Kidney (tissue), 14 donors: ENCODE data around the gene RGP1. TPM values are rescaled to one million over a fixed set of nuclear protein-coding genes. Genes with fewer than 3 reads are reported as not detected.

Experiments used
- DNase-seq, 5 donors: peaks; one replicate each; pipeline ENCODE4 v3.0.0-alpha.2; 2013 to 2020
- FAIRE-seq: peaks from 2 replicates; lab custom pipeline; 2012; peaks lifted over from hg19 to GRCh38; lab: Jason Lieb, UNC
- H3K27ac ChIP-seq, 2 donors: one replicate each; pipeline ENCODE4 v1.7.0; 2013; ENCODE audit warnings: low read depth in 2 of 2, low read length in 2 of 2, inconsistent platforms in 1 of 2
- H3K27me3 ChIP-seq: one replicate; pipeline ENCODE4 v1.7.1; 2013; ENCODE audit warnings: low read length, inconsistent platforms; ENCODE audit not compliant: control insufficient read depth, insufficient read depth
- H3K36me3 ChIP-seq, 3 donors: one replicate each; pipeline versions ENCODE4 v1.7.0 to v1.7.1; 2013; ENCODE audit warnings: low read length in 3 of 3, control low read depth in 1 of 3, inconsistent platforms in 1 of 3; ENCODE audit not compliant: insufficient read depth in 3 of 3, control insufficient read depth in 2 of 3
- H3K4me1 ChIP-seq, 3 donors: one replicate each; pipeline versions ENCODE4 v1.7.0 to v1.7.1; 2013; ENCODE audit warnings: low read length in 3 of 3, inconsistent platforms in 1 of 3, low read depth in 1 of 3; ENCODE audit not compliant: control insufficient read depth in 2 of 3, insufficient read depth in 2 of 3
- H3K4me3 ChIP-seq, 3 donors: one replicate each; pipeline versions ENCODE4 v1.7.0 to v1.8.1; 2013; ENCODE audit warnings: low read length in 3 of 3, control low read depth in 1 of 3, inconsistent platforms in 1 of 3
- H3K9ac ChIP-seq, 3 donors: one replicate each; pipeline versions ENCODE4 v1.7.0 to v1.7.1; 2013; ENCODE audit warnings: low read length in 3 of 3, control low read depth in 1 of 3, inconsistent platforms in 1 of 3
- H3K9me3 ChIP-seq, 3 donors: one replicate each; pipeline versions ENCODE4 v1.7.0 to v1.7.1; 2013; ENCODE audit warnings: low read length in 3 of 3, control low read depth in 1 of 3, inconsistent platforms in 1 of 3; ENCODE audit not compliant: control insufficient read depth in 2 of 3, insufficient read depth in 1 of 3
- intact Hi-C: fragments of 100-400 bp; cut with DNase I; formaldehyde crosslinking; loops from one replicate; pipeline ENCODE4 v1.11.1; 2022
- polyA plus RNA-seq: library from polyadenylated mRNA; stranded (reverse); fragments of 350-450 nt; fragmentation: Illumina TruSeq; extraction: RNeasy Lipid Tissue Mini Kit (QIAGEN cat#74804); gene quantifications from one replicate; pipeline ENCODE4 v1.2.3, GENCODE V29; 2014; ENCODE audit warnings: low read depth, low replicate concordance; ENCODE audit not compliant: insufficient read depth
- total RNA-seq: library from RNA; stranded (reverse); fragmentation: NEBNext Ultra II Directional; extraction: Animal tissue kit (Norgen Biotek cat#: 25700); gene quantifications from one replicate; pipeline ENCODE4 v1.2.1, GENCODE V29; 2021
- TF ChIP-seq, protein P1 (sequence below): IDR thresholded peaks from 3 replicates; pipeline ENCODE4 v1.5.1; 2012; ENCODE audit warnings: mild to moderate bottlenecking, moderate library complexity, borderline replicate concordance; ENCODE audit not compliant: insufficient read depth; ENCODE audit errors: extremely low read depth
- donor health status: control.
- donor health status: control.
- donor health status: control.
- donor health status: control.
- donor health status: control.
- donor health status: DM: yes; HTN: yes; CAD: no.
- donor health status: Normal renal cell carcinoma (clear cell type).

Gene RGP1
- total and polyA plus RNA-seq, 2 donors from 2014 or later = 11.0 to 39.2 TPM

GRCh38 chr9:35710818-35711500 lies 38.1 kb upstream of the RGP1 start:
- FAIRE-seq = no peak

GRCh38 chr9:35711501-35712428 lies 37.3 kb upstream of the RGP1 start:
- FAIRE-seq (no peak), DNase-seq (peak in 4 of 5 donors; percentile 37 to 72 (median 64))
- Histone ChIP-seq H3K4me3 (no peak overlapping the region), H3K27me3 (no peaks in the 10 kb centered on the region), H3K9ac (no peak overlapping the region), H3K36me3 (peaks cover 8 to 90% (median 68%) of the 10 kb centered on the region in 3 donors), H3K4me1 (peaks cover 0 to 11% (median 0%) of the 10 kb centered on the region in 3 donors), H3K9me3 (no peaks in the 10 kb centered on the region), H3K27ac (peak overlapping the region in 1 of 2 donors; percentile 11)
- TF ChIP-seq, protein P1, sequence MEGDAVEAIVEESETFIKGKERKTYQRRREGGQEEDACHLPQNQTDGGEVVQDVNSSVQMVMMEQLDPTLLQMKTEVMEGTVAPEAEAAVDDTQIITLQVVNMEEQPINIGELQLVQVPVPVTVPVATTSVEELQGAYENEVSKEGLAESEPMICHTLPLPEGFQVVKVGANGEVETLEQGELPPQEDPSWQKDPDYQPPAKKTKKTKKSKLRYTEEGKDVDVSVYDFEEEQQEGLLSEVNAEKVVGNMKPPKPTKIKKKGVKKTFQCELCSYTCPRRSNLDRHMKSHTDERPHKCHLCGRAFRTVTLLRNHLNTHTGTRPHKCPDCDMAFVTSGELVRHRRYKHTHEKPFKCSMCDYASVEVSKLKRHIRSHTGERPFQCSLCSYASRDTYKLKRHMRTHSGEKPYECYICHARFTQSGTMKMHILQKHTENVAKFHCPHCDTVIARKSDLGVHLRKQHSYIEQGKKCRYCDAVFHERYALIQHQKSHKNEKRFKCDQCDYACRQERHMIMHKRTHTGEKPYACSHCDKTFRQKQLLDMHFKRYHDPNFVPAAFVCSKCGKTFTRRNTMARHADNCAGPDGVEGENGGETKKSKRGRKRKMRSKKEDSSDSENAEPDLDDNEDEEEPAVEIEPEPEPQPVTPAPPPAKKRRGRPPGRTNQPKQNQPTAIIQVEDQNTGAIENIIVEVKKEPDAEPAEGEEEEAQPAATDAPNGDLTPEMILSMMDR = no peak
- intact Hi-C loops = no loop called here

More at GRCh38 chr9:35710818-35711500, 38.1 kb upstream of the RGP1 start:
- no peak overlapping the region for H3K9ac ChIP-seq
- no peak overlapping the region for H3K4me3 ChIP-seq
- DNase-seq = peak in 1 of 5 donors; percentile 55
- intact Hi-C loops = no loop called here
- H3K36me3 ChIP-seq = peaks cover 13 to 90% (median 70%) of the 10 kb centered on the region in 3 donors
- H3K27me3 ChIP-seq = no peaks in the 10 kb centered on the region
- TF ChIP-seq, protein P1 = no peak
- peaks cover 0 to 11% (median 0%) of the 10 kb centered on the region in 3 donors for H3K4me1 ChIP-seq
- peak overlapping the region in 1 of 2 donors; percentile 11 for H3K27ac ChIP-seq
- H3K9me3 ChIP-seq = no peaks in the 10 kb centered on the region

- H3K9ac ChIP-seq = no peak overlapping the region
- peaks cover 8 to 90% (median 69%) of the 10 kb centered on the region in 3 donors for H3K36me3 ChIP-seq
- peaks cover 0 to 11% (median 0%) of the 10 kb centered on the region in 3 donors for H3K4me1 ChIP-seq
- H3K27me3 ChIP-seq = no peaks in the 10 kb centered on the region
- intact Hi-C loops = no loop called here
- no peaks in the 10 kb centered on the region for H3K9me3 ChIP-seq
- H3K27ac ChIP-seq = no peak overlapping the region
- H3K4me3 ChIP-seq = no peak overlapping the region
- DNase-seq = peak in 1 of 5 donors; percentile 63
- TF ChIP-seq, protein P1 = no peak
- FAIRE-seq = no peak
Measured at GRCh38 chr9:35712762-35713400, 36.2 kb upstream of the RGP1 start.
